H9 (cell line): ENCODE results near the gene ACSL6. TPM values are rescaled to one million over a fixed set of nuclear protein-coding genes. Genes with fewer than 3 reads are reported as not detected.

Experiments
- DNase-seq: peaks from one replicate; pipeline ENCODE4 v3.0.0-alpha.2; 2017
- H2AFZ ChIP-seq: one replicate; pipeline ENCODE4 v1.6.1; 2013; ENCODE audit warnings: mild to moderate bottlenecking, low read length, control low read depth, moderate library complexity
- H2AK5ac ChIP-seq: 2 replicates; pipeline ENCODE4 v1.6.1; 2013; ENCODE audit warnings: low read length, control low read depth, mixed read lengths; ENCODE audit not compliant: insufficient read length
- H2BK120ac ChIP-seq: one replicate; pipeline ENCODE4 v1.6.1; 2013; ENCODE audit warnings: low read depth, mild to moderate bottlenecking, low read length, control low read depth, inconsistent platforms; ENCODE audit not compliant: poor library complexity, severe bottlenecking
- H2BK12ac ChIP-seq: 2 replicates; pipeline ENCODE4 v1.6.1; 2013; ENCODE audit warnings: low read length, control low read depth, mixed read lengths, low read depth; ENCODE audit not compliant: insufficient read length
- H2BK15ac ChIP-seq: 2 replicates; pipeline ENCODE4 v1.6.1; 2013; ENCODE audit warnings: low read depth, low read length, control low read depth
- H2BK20ac ChIP-seq: one replicate; pipeline ENCODE4 v1.6.1; 2013; ENCODE audit warnings: low read depth, mild to moderate bottlenecking, low read length, control low read depth, inconsistent platforms; ENCODE audit not compliant: poor library complexity, severe bottlenecking
- H2BK5ac ChIP-seq: 2 replicates; pipeline ENCODE4 v1.6.1; 2013; ENCODE audit warnings: low read length, control low read depth, mixed read lengths; ENCODE audit not compliant: insufficient read length
- H3K14ac ChIP-seq: 2 replicates; pipeline ENCODE4 v1.6.1; 2013; ENCODE audit warnings: low read length, control low read depth; ENCODE audit not compliant: insufficient read depth
- H3K18ac ChIP-seq: 2 replicates; pipeline ENCODE4 v1.6.1; 2013; ENCODE audit warnings: low read depth, mild to moderate bottlenecking, mixed read lengths, low read length, control low read depth; ENCODE audit not compliant: insufficient read length
- H3K23ac ChIP-seq: 2 replicates; pipeline ENCODE4 v1.6.1; 2013; ENCODE audit warnings: low read length, control low read depth, mixed read lengths, low read depth; ENCODE audit not compliant: insufficient read length
- H3K23me2 ChIP-seq: 2 replicates; pipeline ENCODE4 v1.6.1; 2013; ENCODE audit warnings: low read depth, mild to moderate bottlenecking, mixed read lengths, low read length, control low read depth; ENCODE audit not compliant: insufficient read length, poor library complexity, severe bottlenecking
- H3K27ac ChIP-seq: 2 replicates; pipeline ENCODE4 v1.5.1; 2013; ENCODE audit warnings: low read length, control low read depth, mixed read lengths, low read depth; ENCODE audit not compliant: insufficient read length
- H3K27me3 ChIP-seq: 2 replicates; pipeline ENCODE4 v1.6.1; 2013; ENCODE audit warnings: low read length, control low read depth, inconsistent platforms; ENCODE audit not compliant: insufficient read depth
- H3K4ac ChIP-seq: 2 replicates; pipeline ENCODE4 v1.6.1; 2013; ENCODE audit warnings: low read depth, mild to moderate bottlenecking, control low read depth, inconsistent platforms, low read length, moderate library complexity
- H3K4me1 ChIP-seq: 2 replicates; pipeline ENCODE4 v1.6.1; 2013; ENCODE audit warnings: low read length, control low read depth, inconsistent platforms; ENCODE audit not compliant: insufficient read depth
- H3K4me2 ChIP-seq: 2 replicates; pipeline ENCODE4 v1.6.1; 2013; ENCODE audit warnings: low read length, control low read depth, mixed read lengths; ENCODE audit not compliant: insufficient read length, insufficient read depth
- H3K56ac ChIP-seq: 2 replicates; pipeline ENCODE4 v1.6.1; 2013; ENCODE audit warnings: low read depth, mild to moderate bottlenecking, mixed read lengths, low read length, control low read depth; ENCODE audit not compliant: insufficient read length
- H3K79me1 ChIP-seq: 2 replicates; pipeline ENCODE4 v1.6.1; 2013; ENCODE audit warnings: low read depth, mild to moderate bottlenecking, moderate library complexity, low read length, control low read depth, inconsistent platforms; ENCODE audit not compliant: insufficient read depth, poor library complexity, severe bottlenecking
- H3K79me2 ChIP-seq: 2 replicates; pipeline ENCODE4 v1.6.1; 2013; ENCODE audit warnings: low read length, control low read depth, inconsistent platforms; ENCODE audit not compliant: insufficient read depth
- H3K9ac ChIP-seq: 2 replicates; pipeline ENCODE4 v1.6.1; 2013; ENCODE audit warnings: low read length, control low read depth, mixed read lengths; ENCODE audit not compliant: insufficient read length; ENCODE audit errors: extremely low read depth
- H3K9me3 ChIP-seq: one replicate; pipeline ENCODE4 v1.6.1; 2013; ENCODE audit warnings: low read depth, low read length, inconsistent platforms; ENCODE audit not compliant: control insufficient read depth
- H3T11ph ChIP-seq: one replicate; pipeline ENCODE4 v1.6.1; 2013; ENCODE audit warnings: mild to moderate bottlenecking, low read length, control low read depth, inconsistent platforms
- H4K20me1 ChIP-seq: one replicate; pipeline ENCODE4 v1.6.1; 2013; ENCODE audit not compliant: control insufficient read depth, insufficient read length, insufficient read depth
- H4K5ac ChIP-seq: 2 replicates; pipeline ENCODE4 v1.6.1; 2013; ENCODE audit warnings: low read depth, mild to moderate bottlenecking, mixed read lengths, low read length, control low read depth; ENCODE audit not compliant: insufficient read length
- H4K8ac ChIP-seq: replicated peaks from 2 replicates; pipeline ENCODE4 v1.6.1; 2013; ENCODE audit warnings: low read length, control low read depth, mixed read lengths, low read depth; ENCODE audit not compliant: insufficient read length
- H4K91ac ChIP-seq: 2 replicates; pipeline ENCODE4 v1.6.1; 2013; ENCODE audit warnings: low read depth, mild to moderate bottlenecking, moderate library complexity, mixed read lengths, low read length, control low read depth; ENCODE audit not compliant: insufficient read length
- H3K27ac Mint-ChIP-seq, 3 experiments: 2 replicates in 2 of 3; 3 replicates in 1 of 3; pipeline ENCODE4 v1.8.0; 2020 to 2021; ENCODE audit warnings: mixed read lengths in 3 of 3, mild to moderate bottlenecking in 1 of 3, moderate library complexity in 1 of 3
- H3K27me3 Mint-ChIP-seq: 2 replicates; pipeline ENCODE4 v1.8.0; 2021; ENCODE audit warnings: low read depth, mild to moderate bottlenecking, moderate library complexity, mixed read lengths
- H3K36me3 Mint-ChIP-seq, 3 experiments: 2 replicates in 2 of 3; 3 replicates in 1 of 3; pipeline ENCODE4 v1.8.0; 2020 to 2021; ENCODE audit warnings: low read depth in 3 of 3, mixed read lengths in 3 of 3; ENCODE audit not compliant: insufficient read depth in 1 of 3
- H3K4me1 Mint-ChIP-seq, 2 experiments: 2 replicates each; pipeline ENCODE4 v1.8.0; 2020; ENCODE audit warnings: mixed read lengths in 2 of 2
- H3K4me3 Mint-ChIP-seq, 2 experiments: 2 replicates in 1 of 2; 3 replicates in 1 of 2; pipeline ENCODE4 v1.8.0; 2020 to 2021; ENCODE audit warnings: mild to moderate bottlenecking in 2 of 2, mixed read lengths in 2 of 2, moderate library complexity in 1 of 2
- H3K9me3 Mint-ChIP-seq, 2 experiments: 2 replicates in 1 of 2; 3 replicates in 1 of 2; pipeline ENCODE4 v1.8.0; 2020; ENCODE audit warnings: mild to moderate bottlenecking in 2 of 2, mixed read lengths in 2 of 2, moderate library complexity in 1 of 2
- CTCF ChIP-seq: fragments of 200-600 bp; sonication (generic); conservative IDR thresholded peaks from 3 replicates; pipeline ENCODE4 v1.8.0; 2021; ENCODE audit warnings: antibody characterized with exemption, mild to moderate bottlenecking
- WGBS: extraction: QIAGEN DNeasy Blood & Tissue Kit; methylation state at CpG from one replicate; pipeline ENCODE4 v1.1.7; 2013; ENCODE audit warnings: missing lambda C conversion rate, low lambda C conversion rate, mixed read lengths; ENCODE audit not compliant: insufficient read length; ENCODE audit errors: extremely low coverage; 5-methylcytosine and 5-hydroxymethylcytosine counted together
- total RNA-seq: library from RNA; stranded (reverse); gene quantifications from 2 replicates; pipeline ENCODE4 v1.2.1, GENCODE V29; 2021

The ACSL6 gene
- total RNA-seq, 1 experiment from 2014 or later = 1.6 TPM

GRCh38 chr5:132057498-132058255 lies 46.2 kb upstream of the ACSL6 start:
- DNase-seq = peak; percentile 12

More at GRCh38 chr5:132057498-132058255, 46.2 kb upstream of the ACSL6 start:
- no peak overlapping the region for H2BK15ac ChIP-seq
- no peak overlapping the region for H4K8ac ChIP-seq
- no peak overlapping the region for H4K5ac ChIP-seq
- Mint-ChIP-seq H3K36me3 (no peaks in the 10 kb centered on the region), H3K27me3 (peaks cover 2% of the 10 kb centered on the region; the same call in 1 of the 2 replicates), H3K27ac (no peak overlapping the region), H3K4me1 (peaks cover 3 to 14% of the 10 kb centered on the region in 2 experiments; a peak in 2 of 4 replicates), H3K9me3 (no peaks in the 10 kb centered on the region), H3K4me3 (no peak overlapping the region)
- no peak overlapping the region for H3K56ac ChIP-seq
- WGBS = no CpG with 5 or more reads among the region's 12 CpGs
- no peak overlapping the region for H3K4me2 ChIP-seq
- no peaks in the 10 kb centered on the region for H3K9me3 ChIP-seq
- H2AK5ac ChIP-seq = no peak overlapping the region
- no peak overlapping the region for H2BK5ac ChIP-seq
- no peaks in the 10 kb centered on the region for H4K20me1 ChIP-seq
- H3K9ac ChIP-seq = no peak overlapping the region
- H2BK120ac ChIP-seq = no peak overlapping the region
- no peak overlapping the region for H3K18ac ChIP-seq
- H3K23ac ChIP-seq = no peak overlapping the region
- H2BK20ac ChIP-seq = no peak overlapping the region
- no peak overlapping the region for H3K4ac ChIP-seq
- no peak overlapping the region for H2AFZ ChIP-seq
- H3K27ac ChIP-seq = no peak overlapping the region
- no peaks in the 10 kb centered on the region for H3K27me3 ChIP-seq
- no peaks in the 10 kb centered on the region for H3K23me2 ChIP-seq
- TF ChIP-seq CTCF = no peak
- no peak overlapping the region for H3T11ph ChIP-seq
- H4K91ac ChIP-seq = no peak overlapping the region
- H3K4me1 ChIP-seq = no peaks in the 10 kb centered on the region
- no peak overlapping the region for H3K14ac ChIP-seq
- no peaks in the 10 kb centered on the region for H3K79me2 ChIP-seq
- no peaks in the 10 kb centered on the region for H3K79me1 ChIP-seq
- no peak overlapping the region for H2BK12ac ChIP-seq
